IgD-negative memory B cell (primary cell): Measurements from ENCODE around the gene TMCC3. TPM values are rescaled to one million over a fixed set of nuclear protein-coding genes. Genes with fewer than 3 reads are reported as not detected.
A peak's percentile ranks its signal among the peaks of the same experiment; 100 is the strongest.

Experiments used
- H3K27ac Mint-ChIP-seq, 3 donors: one replicate each; pipeline ENCODE4 v1.8.0; 2020 to 2022; ENCODE audit warnings: mild to moderate bottlenecking in 3 of 3, mixed read lengths in 3 of 3, moderate library complexity in 1 of 3
- H3K27me3 Mint-ChIP-seq: one replicate; pipeline ENCODE4 v1.8.0; 2021; ENCODE audit warnings: mixed read lengths
- H3K36me3 Mint-ChIP-seq: one replicate; pipeline ENCODE4 v1.8.0; 2020; ENCODE audit warnings: mild to moderate bottlenecking, mixed read lengths
- H3K4me1 Mint-ChIP-seq, 3 donors: one replicate each; pipeline ENCODE4 v1.8.0; 2020 to 2022; ENCODE audit warnings: mixed read lengths in 3 of 3, mild to moderate bottlenecking in 1 of 3
- H3K4me3 Mint-ChIP-seq, 4 donors: one replicate each; pipeline ENCODE4 v1.8.0; 2020 to 2022; ENCODE audit warnings: mild to moderate bottlenecking in 4 of 4, mixed read lengths in 4 of 4, moderate library complexity in 3 of 4
- H3K9me3 Mint-ChIP-seq, 3 donors: one replicate each; pipeline ENCODE4 v1.8.0; 2020 to 2021; ENCODE audit warnings: mixed read lengths in 3 of 3, mild to moderate bottlenecking in 1 of 3
- polyA plus RNA-seq: library from polyadenylated mRNA; unstranded; fragments of 300-500 nt; fragmentation: Illumina TruSeq; gene quantifications from one replicate; pipeline ENCODE4 v1.2.3, GENCODE V29; 2021

TMCC3 gene
- polyA plus RNA-seq, 1 donor from 2014 or later, result 15.2 TPM

DNA sequence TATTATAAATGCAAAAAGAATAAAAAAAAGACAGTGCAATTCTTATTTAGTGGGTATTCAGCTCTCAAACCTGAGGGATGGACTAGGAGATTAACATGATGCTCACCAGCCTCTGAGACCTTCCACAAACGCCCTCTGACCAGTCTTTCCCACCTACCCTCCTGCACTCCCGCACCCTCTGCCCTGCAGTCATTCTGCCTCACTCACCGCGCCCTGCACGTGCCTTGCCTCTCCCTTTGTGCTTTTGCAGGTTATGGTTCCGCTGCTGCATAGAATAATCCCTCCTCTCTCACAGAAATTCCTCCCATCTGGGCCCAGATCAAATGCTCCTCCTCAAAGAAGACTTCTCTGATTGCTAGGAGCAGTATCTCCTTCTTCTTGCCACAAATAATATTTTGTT is 28.5 kb upstream of the TMCC3 start:
- Mint-ChIP-seq H3K4me1 (peaks cover 37 to 47% (median 40%) of the 10 kb centered on the region in 3 donors), H3K4me3 (no peak overlapping the region), H3K27me3 (no peaks in the 10 kb centered on the region), H3K27ac (no peak overlapping the region), H3K36me3 (peaks cover 2% of the 10 kb centered on the region), H3K9me3 (no peaks in the 10 kb centered on the region)

DNA sequence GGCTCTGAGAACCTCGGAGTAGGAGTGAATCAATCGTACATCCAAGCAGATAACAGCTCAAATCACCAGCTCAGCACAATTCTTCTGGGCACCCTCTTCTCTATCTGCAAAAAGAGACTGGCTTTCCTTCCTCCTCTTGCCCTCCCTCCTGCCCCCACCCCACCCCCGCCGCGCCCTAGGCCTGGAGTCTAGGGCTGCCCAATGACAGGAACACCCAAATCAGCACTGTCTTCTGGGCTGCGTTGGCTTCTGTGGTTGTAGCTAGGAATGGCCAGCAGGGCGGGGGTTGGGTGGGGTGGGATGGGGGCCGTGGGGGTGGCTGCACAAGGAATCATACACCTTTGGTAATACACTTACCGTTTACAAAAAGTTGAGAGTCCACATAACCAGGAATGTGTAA is 28.0 kb upstream of the TMCC3 start:
- no peaks in the 10 kb centered on the region for H3K9me3 Mint-ChIP-seq
- H3K4me1 Mint-ChIP-seq, result peaks cover 34 to 42% (median 35%) of the 10 kb centered on the region in 3 donors
- no peaks in the 10 kb centered on the region for H3K27me3 Mint-ChIP-seq
- peak overlapping the region in 2 of 4 donors; percentile 33 to 62 for H3K4me3 Mint-ChIP-seq
- H3K27ac Mint-ChIP-seq, result peak overlapping the region in 1 of 3 donors; percentile 93
- peaks cover 2% of the 10 kb centered on the region for H3K36me3 Mint-ChIP-seq

DNA sequence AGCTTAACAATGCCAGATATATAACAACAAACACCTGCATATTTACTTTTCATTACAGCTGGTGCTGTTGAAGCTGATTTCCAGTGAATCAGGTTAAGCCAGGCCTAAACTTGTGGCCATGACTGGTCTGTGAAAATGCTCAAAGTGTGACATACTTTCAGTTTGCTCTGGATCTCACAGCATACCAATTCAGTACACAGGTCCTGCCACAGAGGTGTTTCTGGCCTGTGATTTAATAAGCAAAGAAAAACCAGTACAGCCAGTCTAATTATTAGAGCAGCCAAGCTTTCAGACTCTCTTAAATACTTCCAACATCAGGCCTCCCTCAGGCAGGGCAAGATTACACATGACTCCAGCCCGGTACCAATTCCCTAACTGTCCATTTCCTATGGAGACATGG is 27.4 kb upstream of the TMCC3 start:
- Mint-ChIP-seq H3K4me1 (peaks cover 29 to 37% (median 31%) of the 10 kb centered on the region in 3 donors), H3K27ac (peak overlapping the region in 1 of 3 donors; percentile 93), H3K27me3 (no peaks in the 10 kb centered on the region), H3K36me3 (peaks cover 2% of the 10 kb centered on the region), H3K9me3 (no peaks in the 10 kb centered on the region), H3K4me3 (peak overlapping the region in 1 of 4 donors; percentile 62)

DNA sequence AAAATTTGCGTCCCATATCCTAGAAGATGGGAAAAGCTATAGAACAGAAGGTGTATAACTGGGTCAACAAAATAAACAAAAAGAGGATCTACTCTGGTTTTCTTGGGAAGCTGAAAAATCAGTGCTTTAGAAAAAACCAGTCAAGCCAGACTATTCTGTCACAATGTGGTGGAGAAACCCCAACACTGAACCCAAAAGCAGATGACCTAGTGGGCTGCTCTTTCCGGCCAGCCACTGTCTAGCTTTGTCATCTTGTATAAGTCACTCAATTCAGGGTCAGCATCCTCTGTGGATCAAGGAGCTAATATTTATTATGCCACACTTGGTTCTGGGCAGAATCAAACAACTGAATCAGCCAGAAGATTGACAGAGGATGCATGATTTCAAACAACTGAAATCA is 26.6 kb upstream of the TMCC3 start:
- no peaks in the 10 kb centered on the region for H3K27me3 Mint-ChIP-seq
- peaks cover 2% of the 10 kb centered on the region for H3K36me3 Mint-ChIP-seq
- H3K9me3 Mint-ChIP-seq, result no peaks in the 10 kb centered on the region
- peaks cover 24 to 30% (median 26%) of the 10 kb centered on the region in 3 donors for H3K4me1 Mint-ChIP-seq
- H3K27ac Mint-ChIP-seq, result peak overlapping the region in 1 of 3 donors; percentile 93
- peak overlapping the region in 1 of 4 donors; percentile 87 for H3K4me3 Mint-ChIP-seq

DNA sequence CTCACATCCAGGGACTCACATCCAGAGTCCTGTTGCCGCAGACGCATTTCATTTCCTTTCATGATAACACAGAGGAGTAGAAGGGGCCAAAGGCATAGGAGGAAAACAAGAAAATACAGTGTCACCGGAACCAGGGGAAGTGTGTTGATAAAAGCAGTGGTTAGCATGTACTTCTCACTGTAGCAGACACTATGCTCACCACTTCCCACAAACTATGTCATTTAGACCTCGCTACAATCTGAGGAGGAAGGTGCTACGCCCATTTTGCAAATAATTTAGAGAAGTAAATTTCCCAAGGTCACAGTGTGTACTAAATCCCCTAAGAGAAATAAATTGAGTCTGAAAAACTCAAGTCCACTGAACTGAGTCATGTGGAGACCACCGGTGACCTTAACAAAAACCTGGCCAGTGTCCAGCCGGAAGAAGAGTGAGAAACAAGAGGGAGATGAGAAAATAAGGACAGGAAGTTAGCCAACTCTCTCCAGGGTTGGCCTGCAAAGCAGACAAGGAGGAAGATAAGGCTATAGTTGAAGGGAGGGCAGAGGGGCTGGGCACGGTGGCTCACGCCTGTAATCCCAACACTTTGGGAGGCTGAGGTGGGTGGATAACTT is 25.8 kb upstream of the TMCC3 start:
- no peaks in the 10 kb centered on the region for H3K9me3 Mint-ChIP-seq
- H3K4me1 Mint-ChIP-seq, result peaks cover 19 to 28% (median 22%) of the 10 kb centered on the region in 3 donors
- peak overlapping the region; percentile 2 to 87 (median 54) for H3K4me3 Mint-ChIP-seq
- no peaks in the 10 kb centered on the region for H3K36me3 Mint-ChIP-seq
- peak overlapping the region; percentile 17 to 91 (median 80) for H3K27ac Mint-ChIP-seq
- no peaks in the 10 kb centered on the region for H3K27me3 Mint-ChIP-seq

DNA sequence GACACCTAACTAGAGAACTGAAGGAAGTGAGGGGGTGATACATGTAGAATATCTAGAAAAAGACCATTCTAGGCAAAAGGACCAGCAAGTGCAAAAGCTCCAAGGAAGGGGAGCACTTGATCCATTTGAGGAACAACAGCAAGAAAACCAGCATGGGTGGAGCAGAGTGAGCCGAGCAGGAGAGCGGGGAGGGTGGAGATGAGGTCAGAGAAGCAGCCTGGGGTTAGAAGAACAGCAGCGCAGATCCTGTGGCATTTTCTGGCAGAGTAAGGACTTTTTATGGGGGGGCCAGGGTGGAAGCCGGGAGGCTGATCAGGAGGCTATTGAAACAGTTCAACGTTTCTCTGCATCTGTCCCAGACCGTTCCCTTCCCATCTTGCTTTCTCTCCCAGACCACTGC is 24.5 kb upstream of the TMCC3 start:
- Mint-ChIP-seq H3K9me3 (no peaks in the 10 kb centered on the region), H3K4me3 (peak overlapping the region in 3 of 4 donors; percentile 29 to 51 (median 42)), H3K27ac (peak overlapping the region in 1 of 3 donors; percentile 88), H3K27me3 (no peaks in the 10 kb centered on the region), H3K4me1 (peaks cover 19 to 28% (median 25%) of the 10 kb centered on the region in 3 donors), H3K36me3 (no peaks in the 10 kb centered on the region)

DNA sequence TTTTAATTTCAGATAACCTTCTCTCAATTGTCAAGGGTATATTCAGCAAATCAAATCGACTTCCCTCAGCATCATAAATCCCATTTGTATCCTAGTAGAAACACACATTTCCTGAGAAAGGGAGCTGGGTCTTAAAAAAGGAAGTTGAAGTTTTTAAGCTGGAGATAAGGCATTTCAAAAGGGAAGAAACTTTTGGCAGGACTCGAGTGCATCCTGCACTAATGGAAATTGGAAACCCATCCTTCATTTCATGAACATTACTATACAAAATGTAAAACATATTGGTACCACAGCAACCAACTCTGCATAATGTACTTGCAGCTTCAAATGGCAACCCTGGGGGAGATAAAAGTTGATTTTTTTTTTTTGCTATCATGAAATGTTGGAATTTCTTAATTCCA is 23.7 kb upstream of the TMCC3 start:
- Mint-ChIP-seq H3K4me1 (peaks cover 19 to 27% (median 25%) of the 10 kb centered on the region in 3 donors), H3K36me3 (no peaks in the 10 kb centered on the region), H3K9me3 (no peaks in the 10 kb centered on the region), H3K27me3 (no peaks in the 10 kb centered on the region), H3K4me3 (no peak overlapping the region), H3K27ac (no peak overlapping the region)

DNA sequence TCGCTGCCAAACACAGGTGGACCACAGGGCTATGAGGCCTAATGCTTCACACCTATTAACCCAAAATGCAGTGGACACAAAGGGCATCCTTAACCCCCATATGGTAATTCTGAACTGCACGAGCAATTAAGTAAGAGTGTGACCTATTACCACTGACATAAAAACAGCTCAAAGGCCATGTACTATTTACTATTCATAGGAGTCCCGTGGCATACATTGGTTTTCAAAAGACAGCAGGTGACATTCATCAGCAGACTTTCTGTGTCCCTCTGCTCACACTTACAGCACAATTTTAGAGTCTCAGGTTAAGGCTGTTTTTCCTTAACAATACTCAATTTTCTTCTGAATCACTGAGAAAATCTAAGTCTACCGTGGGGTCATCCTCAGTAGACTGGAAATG is 23.1 kb upstream of the TMCC3 start:
- H3K4me3 Mint-ChIP-seq, result no peak overlapping the region
- H3K36me3 Mint-ChIP-seq, result no peaks in the 10 kb centered on the region
- H3K9me3 Mint-ChIP-seq, result no peaks in the 10 kb centered on the region
- no peaks in the 10 kb centered on the region for H3K27me3 Mint-ChIP-seq
- peaks cover 19 to 25% (median 25%) of the 10 kb centered on the region in 3 donors for H3K4me1 Mint-ChIP-seq
- H3K27ac Mint-ChIP-seq, result no peak overlapping the region

DNA sequence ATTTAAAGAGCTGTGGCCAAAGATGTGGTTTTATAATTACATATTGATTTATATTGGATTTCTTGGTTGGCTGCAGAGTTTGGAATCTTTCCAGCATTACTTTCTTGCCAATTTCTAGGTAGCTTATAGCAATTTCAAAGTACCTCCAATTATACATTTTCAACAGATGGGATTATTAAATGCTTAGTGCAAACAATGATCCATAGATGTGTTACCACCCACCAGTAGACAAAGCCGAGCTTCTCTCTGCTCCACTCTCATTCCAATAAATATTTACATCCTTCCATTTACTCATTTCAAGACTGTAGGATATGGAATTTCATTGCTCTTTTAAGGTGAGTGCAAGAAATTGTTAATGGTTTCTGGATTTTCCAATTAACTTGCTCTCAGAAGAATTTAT is 21.6 kb upstream of the TMCC3 start:
- H3K9me3 Mint-ChIP-seq, result no peaks in the 10 kb centered on the region
- peak overlapping the region in 1 of 3 donors; percentile 58 for H3K27ac Mint-ChIP-seq

DNA sequence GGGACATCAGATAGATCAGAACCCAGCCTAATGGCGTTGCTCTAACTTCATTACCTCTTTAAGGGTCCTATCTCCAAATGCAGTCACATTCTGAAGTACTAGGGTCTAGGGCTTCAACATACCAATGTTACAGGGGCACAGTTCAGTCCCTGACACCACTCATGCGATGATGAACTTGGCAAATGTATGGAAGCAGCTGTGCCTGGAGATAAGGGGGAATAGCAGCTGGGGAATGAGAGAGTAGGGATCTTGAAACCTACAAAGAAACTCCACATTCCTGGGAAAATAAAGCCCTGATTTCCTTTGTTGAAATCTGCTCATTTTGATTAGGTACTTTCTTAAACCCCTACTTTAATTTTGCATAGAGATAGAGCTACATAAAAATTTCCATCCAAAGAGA is 20.5 kb upstream of the TMCC3 start:
- Mint-ChIP-seq H3K27me3 (no peaks in the 10 kb centered on the region), H3K4me3 (peak overlapping the region in 1 of 4 donors; percentile 61), H3K27ac (peak overlapping the region in 1 of 3 donors; percentile 6), H3K9me3 (no peaks in the 10 kb centered on the region), H3K36me3 (no peaks in the 10 kb centered on the region), H3K4me1 (peaks cover 7 to 12% (median 12%) of the 10 kb centered on the region in 3 donors)

More for the DNA sequence above, 21.6 kb upstream of the TMCC3 start:
- Mint-ChIP-seq H3K4me1 (peaks cover 13 to 21% (median 16%) of the 10 kb centered on the region in 3 donors), H3K36me3 (no peaks in the 10 kb centered on the region), H3K4me3 (no peak overlapping the region), H3K27me3 (no peaks in the 10 kb centered on the region)

DNA sequence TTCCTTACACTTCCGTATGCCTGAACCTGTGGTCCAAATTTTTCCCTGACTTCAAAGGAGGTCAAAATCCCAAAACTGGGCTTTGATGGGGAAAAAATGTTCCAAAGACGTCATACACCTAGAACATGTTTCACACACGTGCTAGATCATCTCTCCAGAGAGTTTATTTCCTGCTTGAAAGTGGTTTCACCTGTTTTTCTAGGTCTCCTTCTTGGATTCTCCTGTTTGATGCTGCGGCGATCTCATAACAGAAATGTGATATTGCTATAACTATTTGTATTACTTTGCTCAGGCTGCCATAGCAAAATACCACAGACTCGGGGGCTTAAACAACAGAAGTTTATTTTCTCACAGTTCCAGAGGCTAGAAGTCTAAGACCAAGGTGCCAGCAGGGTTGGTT is 19.7 kb upstream of the TMCC3 start:
- Mint-ChIP-seq H3K36me3 (peaks cover 3% of the 10 kb centered on the region), H3K4me3 (no peak overlapping the region), H3K4me1 (peaks cover 4 to 10% (median 9%) of the 10 kb centered on the region in 3 donors), H3K9me3 (no peaks in the 10 kb centered on the region), H3K27ac (no peak overlapping the region), H3K27me3 (no peaks in the 10 kb centered on the region)

DNA sequence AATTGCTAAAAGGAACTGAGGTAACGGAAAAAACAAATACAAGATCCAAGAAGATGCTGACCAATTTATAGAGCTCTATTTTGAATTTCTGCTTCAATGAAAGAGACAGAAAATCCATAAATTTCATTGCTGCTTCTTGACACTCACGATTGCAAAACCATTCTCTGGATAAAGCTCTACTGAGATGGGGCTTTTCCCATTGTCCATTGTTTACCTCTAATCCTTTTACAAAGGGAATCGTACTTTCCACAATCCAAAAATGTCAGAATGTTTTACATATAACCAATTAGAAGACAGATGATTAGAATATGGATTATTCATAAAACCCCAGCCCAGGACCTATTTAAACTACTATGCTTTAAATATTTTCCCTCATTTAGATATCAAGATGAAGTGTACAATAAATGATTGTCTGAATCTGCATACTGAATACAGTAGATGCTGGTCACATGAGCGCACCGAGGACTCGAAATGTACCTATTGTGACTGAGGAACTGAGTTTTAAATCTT is 16.7 kb upstream of the TMCC3 start:
- H3K36me3 Mint-ChIP-seq, result peaks cover 3% of the 10 kb centered on the region
- no peak overlapping the region for H3K4me3 Mint-ChIP-seq
- H3K27me3 Mint-ChIP-seq, result no peaks in the 10 kb centered on the region
- no peak overlapping the region for H3K27ac Mint-ChIP-seq
- peaks cover 5 to 11% (median 10%) of the 10 kb centered on the region in 3 donors for H3K4me1 Mint-ChIP-seq
- no peaks in the 10 kb centered on the region for H3K9me3 Mint-ChIP-seq

DNA sequence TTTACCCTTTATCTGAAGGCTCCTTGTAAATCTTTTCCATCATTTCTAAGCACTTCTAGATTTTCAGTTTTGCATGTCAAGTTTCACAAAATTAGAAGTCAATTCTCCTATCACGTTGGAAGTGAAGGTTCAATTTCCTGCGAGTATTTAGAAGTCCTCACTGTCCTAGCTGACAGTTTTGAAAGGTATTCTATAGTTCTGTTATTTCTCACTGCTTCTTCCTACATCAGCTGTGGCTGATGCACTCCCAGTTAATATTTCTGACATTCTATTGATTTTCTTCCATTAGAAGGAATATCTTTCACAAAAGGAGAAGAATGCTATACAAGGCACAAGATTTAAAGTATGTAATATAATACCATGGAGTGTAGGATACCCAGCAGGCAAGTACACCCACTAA is 15.8 kb upstream of the TMCC3 start:
- H3K36me3 Mint-ChIP-seq, result peaks cover 3% of the 10 kb centered on the region

DNA sequence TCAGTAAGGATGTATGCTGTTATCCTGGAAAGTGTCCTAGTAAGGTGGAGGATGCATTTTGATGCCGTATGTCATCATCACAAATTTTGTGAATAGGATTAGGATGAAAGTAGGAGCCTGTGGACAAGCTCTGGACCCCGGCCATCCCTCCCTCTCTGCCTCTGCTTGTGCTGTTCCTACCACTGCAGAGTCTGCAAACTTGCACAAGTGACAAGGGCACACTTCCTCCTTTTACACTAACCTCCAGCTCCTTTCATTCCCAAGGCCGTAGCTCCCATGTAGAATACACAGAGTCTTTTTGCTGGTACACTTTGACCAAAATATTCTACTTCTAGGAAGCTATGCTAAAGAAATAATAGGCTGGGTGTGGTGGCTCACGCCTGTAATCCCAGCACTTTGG is 13.3 kb upstream of the TMCC3 start:
- no peaks in the 10 kb centered on the region for H3K9me3 Mint-ChIP-seq
- H3K4me3 Mint-ChIP-seq, result no peak overlapping the region
- no peaks in the 10 kb centered on the region for H3K27me3 Mint-ChIP-seq
- peaks cover 9% of the 10 kb centered on the region for H3K36me3 Mint-ChIP-seq
- no peak overlapping the region for H3K27ac Mint-ChIP-seq
- H3K4me1 Mint-ChIP-seq, result peaks cover 5 to 12% (median 7%) of the 10 kb centered on the region in 3 donors

More for the DNA sequence above, 15.8 kb upstream of the TMCC3 start:
- H3K27ac Mint-ChIP-seq, result peak overlapping the region in 1 of 3 donors; percentile 86
- no peaks in the 10 kb centered on the region for H3K9me3 Mint-ChIP-seq
- peaks cover 5 to 11% (median 11%) of the 10 kb centered on the region in 3 donors for H3K4me1 Mint-ChIP-seq
- no peaks in the 10 kb centered on the region for H3K27me3 Mint-ChIP-seq
- H3K4me3 Mint-ChIP-seq, result no peak overlapping the region

DNA sequence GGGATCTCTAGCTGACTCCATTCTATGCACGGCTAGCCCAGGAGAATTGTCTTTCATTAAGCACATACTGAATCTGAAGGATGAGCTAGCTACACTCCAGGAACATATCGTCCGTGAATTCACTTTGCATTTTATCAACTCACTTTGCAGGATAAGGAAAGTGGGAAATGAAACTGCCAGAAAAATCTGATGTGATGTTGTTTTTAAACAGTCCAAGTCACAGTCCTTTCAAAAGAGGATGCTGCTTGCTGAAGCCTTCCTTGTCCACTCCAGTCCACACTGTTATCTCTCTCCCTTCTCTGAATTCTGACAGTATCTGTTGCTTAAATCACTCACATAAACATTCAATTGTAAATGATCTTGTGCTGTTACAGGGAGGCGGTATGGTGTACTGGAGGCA is 12.7 kb upstream of the TMCC3 start:
- Mint-ChIP-seq H3K9me3 (no peaks in the 10 kb centered on the region), H3K27ac (no peak overlapping the region), H3K4me3 (no peak overlapping the region), H3K36me3 (peaks cover 10% of the 10 kb centered on the region), H3K4me1 (peaks cover 5 to 12% (median 7%) of the 10 kb centered on the region in 3 donors), H3K27me3 (no peaks in the 10 kb centered on the region)

DNA sequence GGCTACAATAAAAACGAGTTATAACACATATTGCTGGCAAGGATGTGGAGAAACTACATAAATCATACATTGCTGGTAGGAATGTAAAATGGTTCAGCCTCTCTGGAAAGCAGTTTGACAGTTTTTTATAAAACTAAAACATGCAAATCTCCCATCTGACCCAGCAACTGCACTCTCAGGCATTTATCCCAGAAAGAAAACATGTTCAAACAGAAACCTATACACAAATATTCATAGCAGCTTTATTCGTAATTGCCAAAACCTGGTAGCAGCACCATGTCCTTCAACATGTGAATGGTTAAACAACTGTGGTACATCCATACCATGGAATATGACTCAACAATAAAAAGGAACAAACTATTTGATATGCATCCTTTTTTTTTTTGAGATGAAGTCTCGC is 10.1 kb upstream of the TMCC3 start:
- H3K27me3 Mint-ChIP-seq, result no peaks in the 10 kb centered on the region
- H3K36me3 Mint-ChIP-seq, result peaks cover 14% of the 10 kb centered on the region
- no peaks in the 10 kb centered on the region for H3K9me3 Mint-ChIP-seq
- no peak overlapping the region for H3K4me3 Mint-ChIP-seq
- peaks cover 0 to 12% (median 7%) of the 10 kb centered on the region in 3 donors for H3K4me1 Mint-ChIP-seq
- peak overlapping the region in 1 of 3 donors; percentile 7 for H3K27ac Mint-ChIP-seq
